DMS53 (cell line): ENCODE measurements around the gene TMEM222.
"Not testable (repeated sequence)": the region's sequence is repeated elsewhere in the genome, so short reads cannot be mapped to it uniquely, and the experiment has no call there.

Source experiments
- DNase-seq: peaks from one replicate; lab custom pipeline; 2025; lab: John Stamatoyannopoulos, UW

The TMEM222 gene

DNA sequence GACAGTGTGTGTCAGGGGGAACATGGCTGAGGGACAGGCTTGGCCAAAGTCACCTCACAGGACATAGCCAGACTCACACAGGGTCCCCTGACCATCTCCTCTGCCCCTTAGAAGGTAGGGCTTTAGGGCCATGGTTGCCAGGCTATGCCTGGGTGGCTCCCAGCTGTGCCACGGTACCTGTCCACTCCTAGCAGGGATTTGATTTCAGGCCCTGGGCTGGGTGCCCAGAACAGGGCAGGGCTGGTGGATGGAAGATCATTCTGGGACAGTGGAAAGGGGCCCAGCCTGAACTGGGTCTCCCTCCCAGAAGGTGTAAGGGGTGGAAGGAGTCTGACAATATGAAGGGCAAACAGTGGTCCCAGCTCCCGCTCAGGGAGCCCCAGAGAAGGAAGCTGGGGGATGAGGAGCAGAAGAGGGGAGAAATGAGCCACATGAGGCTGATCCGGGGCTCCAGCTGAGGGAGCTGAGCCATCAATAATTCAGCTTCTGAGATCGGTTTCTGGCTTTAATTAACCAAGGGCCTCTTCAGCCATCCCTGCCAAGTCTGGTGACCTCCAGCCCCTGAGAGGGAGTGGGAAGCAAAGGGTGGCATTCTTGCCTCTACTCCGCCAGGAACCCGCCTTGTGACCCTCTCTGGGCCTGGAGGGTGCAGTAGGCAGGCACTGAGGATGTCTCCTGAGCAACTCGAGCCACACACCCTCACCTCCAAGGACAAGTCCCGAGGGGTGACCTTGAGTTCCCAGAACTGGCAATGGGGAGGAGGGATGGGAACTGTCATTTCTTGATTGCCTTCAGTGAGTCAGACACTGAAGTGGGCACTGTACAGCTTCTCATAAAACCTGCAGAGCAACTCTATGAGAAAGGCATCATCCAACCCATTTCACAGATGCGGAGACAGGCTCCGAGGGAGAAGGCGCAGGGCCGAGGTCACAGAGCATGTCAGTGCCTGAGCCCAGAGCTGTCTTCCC lies 59.1 kb downstream of the TMEM222 start:
- DNase-seq: peak; percentile 58

DNA sequence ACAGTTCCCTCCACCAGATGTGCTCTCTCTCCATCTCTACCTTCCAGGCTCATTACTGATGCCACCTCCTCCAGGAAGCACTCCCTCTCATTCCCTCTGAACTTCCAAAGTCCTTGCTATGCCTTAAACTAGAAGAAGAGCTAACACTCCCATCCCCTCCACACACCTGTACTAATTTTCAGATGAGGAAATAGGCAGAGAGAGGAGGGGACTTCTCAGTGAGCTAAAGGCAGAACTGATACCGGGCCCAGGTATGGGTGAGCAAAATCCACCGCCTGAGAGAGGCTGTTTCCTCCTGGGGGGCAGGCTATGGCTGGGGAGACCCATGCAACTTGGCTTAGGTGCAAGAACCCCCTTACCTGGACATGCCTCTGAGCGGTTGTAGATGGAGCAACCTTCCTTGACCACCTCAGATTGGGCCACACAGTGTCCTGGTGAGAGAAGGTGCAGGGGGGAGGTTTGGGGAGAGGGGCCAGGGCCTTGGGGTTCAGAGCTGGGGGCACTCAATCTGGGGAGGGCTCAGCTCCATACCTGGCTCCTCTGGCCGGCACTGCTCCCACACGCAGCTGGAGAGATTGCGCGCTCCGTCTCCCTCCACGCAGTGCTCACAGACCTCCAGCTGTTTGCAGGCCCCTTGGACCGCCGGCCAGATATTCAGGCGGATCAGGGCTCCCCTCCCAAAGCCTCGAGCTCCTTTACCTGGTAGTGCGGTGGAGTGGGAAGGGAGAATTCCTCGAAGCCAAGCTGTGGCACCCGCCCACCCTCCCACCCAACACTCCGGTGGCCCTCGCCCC lies 60.2 kb downstream of the TMEM222 start:
- no peak for DNase-seq

DNA sequence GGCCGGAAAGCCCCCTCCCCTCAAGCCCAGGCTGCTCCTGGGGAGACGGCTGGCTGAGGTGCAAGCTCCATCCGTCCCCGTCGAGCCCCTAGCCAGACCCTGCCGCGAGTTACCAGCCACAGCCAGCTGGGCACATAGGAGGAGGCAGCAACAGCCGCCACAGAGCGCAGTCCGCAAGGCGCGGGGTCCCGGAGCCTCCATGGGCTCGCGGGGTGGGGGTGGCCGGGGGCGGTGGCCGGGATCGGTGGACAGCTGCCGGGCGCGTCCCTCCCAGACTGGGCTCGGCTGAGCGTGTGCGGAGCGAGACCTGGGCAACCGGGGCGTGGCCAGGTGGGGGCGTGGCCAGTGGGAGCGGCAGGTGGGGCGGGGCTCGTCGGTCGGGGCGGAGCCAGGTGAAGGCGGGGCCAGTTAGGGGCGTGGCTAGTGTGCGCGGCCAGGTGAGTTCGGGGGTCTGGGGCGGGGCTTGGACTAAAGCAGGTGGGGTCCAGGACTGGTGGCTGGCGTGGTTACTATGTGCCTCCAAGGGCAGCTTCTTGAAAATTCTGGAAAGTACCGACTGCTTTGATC lies 61.2 kb downstream of the TMEM222 start, which contains the start of gene CD164L2:
TSS of gene CD164L2 (minus strand) at position 295 of the 567 bp plus-strand sequence. CDS start at position 201, 94 bp downstream.
- DNase-seq: peak; percentile 70

- no peak for DNase-seq
Measured at GRCh38 chr1:27383661-27384060, 61.7 kb downstream of the TMEM222 start.

- DNase-seq: not testable (repeated sequence)
Measured at GRCh38 chr1:27384797-27385196, 62.8 kb downstream of the TMEM222 start.
